KMS-11 (cell line): ENCODE measurements around the gene AEN.
A peak's percentile ranks its signal among the peaks of the same experiment; 100 is the strongest.

Source experiments
- H2AFZ ChIP-seq: fragments of 200-600 bp; sonication (generic); 2 replicates; pipeline ENCODE4 v1.6.1; 2016; ENCODE audit warnings: antibody characterized with exemption, mixed run types, low read depth
- H3K27ac ChIP-seq: fragments of 200-600 bp; sonication (generic); 2 replicates; pipeline ENCODE4 v1.6.1; 2016; ENCODE audit warnings: mild to moderate bottlenecking, mixed run types
- H3K27me3 ChIP-seq: fragments of 200-600 bp; sonication (generic); 2 replicates; pipeline ENCODE4 v1.6.1; 2017; ENCODE audit warnings: mild to moderate bottlenecking, low read depth, mixed run types, moderate library complexity; ENCODE audit not compliant: insufficient read depth
- H3K36me3 ChIP-seq: fragments of 200-600 bp; sonication (generic); 2 replicates; pipeline ENCODE4 v1.6.1; 2017; ENCODE audit warnings: mild to moderate bottlenecking, mixed run types; ENCODE audit not compliant: insufficient read depth
- H3K4me1 ChIP-seq: fragments of 200-600 bp; sonication (generic); 2 replicates; pipeline ENCODE4 v1.6.1; 2016; ENCODE audit warnings: mild to moderate bottlenecking, low read depth, mixed run types; ENCODE audit not compliant: poor library complexity, severe bottlenecking
- H3K4me2 ChIP-seq: fragments of 200-600 bp; sonication (generic); 2 replicates; pipeline ENCODE4 v1.7.0; 2016; ENCODE audit warnings: mild to moderate bottlenecking, mixed run types
- H3K4me3 ChIP-seq: fragments of 200-600 bp; sonication (generic); IDR thresholded peaks from 2 replicates; pipeline ENCODE4 v1.6.1; 2017; ENCODE audit warnings: low read depth, low read length, mixed read lengths; ENCODE audit not compliant: insufficient read depth
- H3K79me2 ChIP-seq: fragments of 200-600 bp; sonication (generic); 2 replicates; pipeline ENCODE4 v1.6.1; 2016; ENCODE audit warnings: low read depth, mixed run types; ENCODE audit not compliant: insufficient read depth
- H3K9ac ChIP-seq: fragments of 200-600 bp; sonication (generic); 2 replicates; pipeline ENCODE4 v1.6.1; 2016; ENCODE audit warnings: mild to moderate bottlenecking, mixed run types
- H4K20me1 ChIP-seq: fragments of 200-600 bp; sonication (generic); 2 replicates; pipeline ENCODE4 v1.6.1; 2016; ENCODE audit warnings: mild to moderate bottlenecking, mixed run types; ENCODE audit not compliant: insufficient read depth
- CTCF ChIP-seq: fragments of 200-600 bp; sonication (generic); conservative IDR thresholded peaks from 2 replicates; pipeline ENCODE4 v1.6.1; 2017; ENCODE audit warnings: low read depth, mild to moderate bottlenecking, antibody characterized with exemption, low read length, moderate library complexity, mixed read lengths

Gene AEN

GRCh38 chr15:88627463-88627862, 6.3 kb downstream of the AEN start:
- Histone ChIP-seq H3K27ac (peak overlapping the region; percentile 9; the same call in 1 of the 2 replicates), H3K9ac (no peak overlapping the region), H3K4me1 (peaks cover 88% of the 10 kb centered on the region), H3K36me3 (peaks cover 9% of the 10 kb centered on the region; the same call in 1 of the 2 replicates), H2AFZ (no peak overlapping the region), H3K79me2 (peaks cover 96% of the 10 kb centered on the region), H3K4me2 (peak overlapping the region; percentile 18), H3K27me3 (no peaks in the 10 kb centered on the region), H4K20me1 (peaks cover 47% of the 10 kb centered on the region), H3K4me3 (no peak overlapping the region)
- TF ChIP-seq CTCF: no peak

GRCh38 chr15:88628018-88628654, 7.0 kb downstream of the AEN start:
- Histone ChIP-seq H3K27me3 (no peaks in the 10 kb centered on the region), H3K79me2 (peaks cover 93% of the 10 kb centered on the region), H2AFZ (no peak overlapping the region), H4K20me1 (peaks cover 40% of the 10 kb centered on the region), H3K27ac (peak overlapping the region; percentile 9; the same call in 1 of the 2 replicates), H3K4me2 (no peak overlapping the region), H3K4me1 (peaks cover 88% of the 10 kb centered on the region), H3K4me3 (no peak overlapping the region), H3K36me3 (peaks cover 9% of the 10 kb centered on the region; the same call in 1 of the 2 replicates), H3K9ac (no peak overlapping the region)
- no peak for TF ChIP-seq CTCF

GRCh38 chr15:88629071-88629470, 7.9 kb downstream of the AEN start:
- H3K36me3 ChIP-seq: peaks cover 9% of the 10 kb centered on the region; the same call in 1 of the 2 replicates
- no peaks in the 10 kb centered on the region for H3K27me3 ChIP-seq
- peaks cover 87% of the 10 kb centered on the region for H3K4me1 ChIP-seq
- no peak overlapping the region for H3K9ac ChIP-seq
- H4K20me1 ChIP-seq: peaks cover 35% of the 10 kb centered on the region
- no peak overlapping the region for H3K27ac ChIP-seq
- peaks cover 84% of the 10 kb centered on the region for H3K79me2 ChIP-seq
- TF ChIP-seq CTCF: no peak
- H2AFZ ChIP-seq: no peak overlapping the region
- H3K4me3 ChIP-seq: no peak overlapping the region
- no peak overlapping the region for H3K4me2 ChIP-seq

- no peak for TF ChIP-seq CTCF
- Histone ChIP-seq H3K79me2 (peaks cover 72% of the 10 kb centered on the region), H3K36me3 (peaks cover 9% of the 10 kb centered on the region; the same call in 1 of the 2 replicates), H3K4me3 (no peak overlapping the region), H3K27ac (no peak overlapping the region), H3K4me2 (no peak overlapping the region), H3K27me3 (no peaks in the 10 kb centered on the region), H4K20me1 (peaks cover 31% of the 10 kb centered on the region), H3K4me1 (peaks cover 89% of the 10 kb centered on the region), H2AFZ (no peak overlapping the region), H3K9ac (no peak overlapping the region)
These were observed 9.1 kb downstream of the AEN start for GRCh38 chr15:88630141-88630721.
